HG03175 (cell line): ENCODE data around the gene DNAJC10.
"Not testable (repeated sequence)": the region's sequence is repeated elsewhere in the genome, so short reads cannot be mapped to it uniquely, and the experiment has no call there.

Experiments
- ATAC-seq: cut with Tn5 transposase; IDR thresholded peaks from one replicate; pipeline ENCODE4 v1.9.1; 2021; ENCODE audit warnings: mild to moderate bottlenecking, moderate library complexity; ENCODE audit not compliant: unreplicated experiment

The DNAJC10 gene, protein sequence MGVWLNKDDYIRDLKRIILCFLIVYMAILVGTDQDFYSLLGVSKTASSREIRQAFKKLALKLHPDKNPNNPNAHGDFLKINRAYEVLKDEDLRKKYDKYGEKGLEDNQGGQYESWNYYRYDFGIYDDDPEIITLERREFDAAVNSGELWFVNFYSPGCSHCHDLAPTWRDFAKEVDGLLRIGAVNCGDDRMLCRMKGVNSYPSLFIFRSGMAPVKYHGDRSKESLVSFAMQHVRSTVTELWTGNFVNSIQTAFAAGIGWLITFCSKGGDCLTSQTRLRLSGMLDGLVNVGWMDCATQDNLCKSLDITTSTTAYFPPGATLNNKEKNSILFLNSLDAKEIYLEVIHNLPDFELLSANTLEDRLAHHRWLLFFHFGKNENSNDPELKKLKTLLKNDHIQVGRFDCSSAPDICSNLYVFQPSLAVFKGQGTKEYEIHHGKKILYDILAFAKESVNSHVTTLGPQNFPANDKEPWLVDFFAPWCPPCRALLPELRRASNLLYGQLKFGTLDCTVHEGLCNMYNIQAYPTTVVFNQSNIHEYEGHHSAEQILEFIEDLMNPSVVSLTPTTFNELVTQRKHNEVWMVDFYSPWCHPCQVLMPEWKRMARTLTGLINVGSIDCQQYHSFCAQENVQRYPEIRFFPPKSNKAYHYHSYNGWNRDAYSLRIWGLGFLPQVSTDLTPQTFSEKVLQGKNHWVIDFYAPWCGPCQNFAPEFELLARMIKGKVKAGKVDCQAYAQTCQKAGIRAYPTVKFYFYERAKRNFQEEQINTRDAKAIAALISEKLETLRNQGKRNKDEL

DNA sequence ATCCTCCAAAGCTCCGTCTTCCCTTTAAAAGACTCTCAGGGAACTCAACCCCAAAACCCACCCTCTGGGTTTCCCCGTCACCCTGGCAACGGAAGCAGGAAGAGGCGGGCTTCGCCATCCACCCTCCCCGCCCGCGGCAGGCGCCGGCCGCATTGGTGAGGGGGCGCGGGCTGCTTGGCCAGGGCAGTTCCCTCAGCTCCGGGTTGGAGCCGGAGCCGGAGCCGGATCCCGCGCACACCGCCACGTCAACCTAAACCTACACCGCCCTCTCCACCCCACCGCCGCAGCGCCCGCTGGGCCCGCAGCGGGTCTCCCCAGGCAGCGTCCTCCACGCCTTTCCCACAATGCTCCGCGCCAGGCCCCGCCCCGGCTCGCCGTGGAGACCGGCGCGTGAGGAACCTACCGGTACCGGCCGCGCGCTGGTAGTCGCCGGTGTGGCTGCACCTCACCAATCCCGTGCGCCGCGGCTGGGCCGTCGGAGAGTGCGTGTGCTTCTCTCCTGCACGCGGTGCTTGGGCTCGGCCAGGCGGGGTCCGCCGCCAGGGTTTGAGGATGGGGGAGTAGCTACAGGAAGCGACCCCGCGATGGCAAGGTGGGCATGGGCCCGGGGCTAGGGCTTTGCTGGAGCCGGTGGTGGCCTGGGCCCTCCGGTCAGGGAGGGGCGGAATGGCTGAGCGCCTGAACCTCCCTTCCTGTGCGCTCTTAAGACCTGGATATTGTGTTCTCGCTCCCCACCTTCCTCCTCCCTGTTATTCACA, at the start of gene DNAJC10:
TSS of gene DNAJC10 (plus strand) at position 366 of the 758 bp plus-strand sequence. CDS start 1,830 bp downstream, outside the sequence.
- peak; percentile 83 for ATAC-seq

DNA sequence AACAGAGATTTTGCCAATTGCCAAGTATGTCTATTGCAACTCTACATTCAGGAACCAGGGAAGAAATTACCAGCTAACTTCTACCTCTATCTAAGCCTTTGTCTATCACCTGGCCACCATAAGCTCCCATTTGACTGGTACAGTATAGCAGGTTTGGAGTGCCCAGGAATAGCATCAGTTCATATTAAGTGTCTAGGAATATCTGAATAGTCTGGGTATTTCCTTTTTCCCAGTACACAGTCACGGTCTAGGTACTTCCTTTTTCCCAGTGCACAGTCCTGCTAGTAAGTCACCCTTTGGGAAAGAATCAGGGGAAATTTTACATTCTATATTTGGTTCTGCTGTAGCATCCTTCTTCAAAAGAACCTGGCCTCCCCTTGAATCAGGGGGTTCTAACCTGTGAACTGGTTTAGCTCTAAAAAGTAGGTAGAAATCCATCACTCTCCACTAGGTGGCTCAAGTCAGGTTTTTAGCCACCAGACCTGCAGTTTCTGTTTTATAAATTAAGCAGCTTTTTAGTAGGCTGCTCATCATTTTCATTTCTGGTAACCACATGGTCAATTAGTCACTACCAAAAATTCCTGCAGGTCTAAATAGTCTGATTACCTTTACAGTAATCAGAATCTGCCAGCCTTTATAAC, 49.3 kb upstream of the DNAJC10 start:
- ATAC-seq: peak; percentile 84

DNA sequence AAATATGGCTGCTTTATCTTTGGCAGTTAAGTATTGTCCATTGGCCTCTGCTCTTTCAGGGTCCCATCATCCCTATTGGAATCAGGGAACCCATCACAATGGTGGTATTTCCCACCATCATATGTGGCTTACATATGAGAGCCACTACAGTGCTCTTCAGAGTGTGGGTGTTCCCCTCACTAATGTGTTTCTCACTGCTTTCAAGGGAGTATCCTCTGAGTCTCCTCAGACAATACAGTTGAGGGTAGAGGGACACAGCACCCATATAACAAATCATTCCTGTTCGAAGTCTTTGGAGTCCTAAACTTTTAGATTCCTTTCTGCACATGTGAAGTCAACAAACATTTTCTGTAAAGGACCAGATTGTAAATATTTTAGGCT, 48.8 kb upstream of the DNAJC10 start:
- peak; percentile 30 for ATAC-seq

DNA sequence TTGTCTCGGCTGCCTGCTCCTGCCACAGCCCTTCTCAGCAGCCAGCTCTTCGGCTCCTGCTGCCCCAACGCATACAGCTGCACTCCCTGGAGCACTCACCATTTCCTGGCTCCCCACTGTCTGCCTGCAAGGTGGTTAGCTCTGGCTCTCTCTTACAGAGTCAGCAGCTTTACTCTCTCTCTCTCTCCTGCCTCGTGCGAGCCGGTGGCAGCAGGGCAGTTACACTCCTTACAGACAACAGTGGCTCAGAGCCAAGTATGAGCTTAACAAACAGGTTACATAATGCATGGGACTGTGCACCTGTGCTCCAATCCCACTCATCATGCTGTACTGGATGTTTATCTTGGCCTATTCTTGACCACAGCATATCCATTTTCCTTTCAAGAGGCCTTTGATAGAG, 47.4 kb upstream of the DNAJC10 start:
- ATAC-seq: no peak

DNA sequence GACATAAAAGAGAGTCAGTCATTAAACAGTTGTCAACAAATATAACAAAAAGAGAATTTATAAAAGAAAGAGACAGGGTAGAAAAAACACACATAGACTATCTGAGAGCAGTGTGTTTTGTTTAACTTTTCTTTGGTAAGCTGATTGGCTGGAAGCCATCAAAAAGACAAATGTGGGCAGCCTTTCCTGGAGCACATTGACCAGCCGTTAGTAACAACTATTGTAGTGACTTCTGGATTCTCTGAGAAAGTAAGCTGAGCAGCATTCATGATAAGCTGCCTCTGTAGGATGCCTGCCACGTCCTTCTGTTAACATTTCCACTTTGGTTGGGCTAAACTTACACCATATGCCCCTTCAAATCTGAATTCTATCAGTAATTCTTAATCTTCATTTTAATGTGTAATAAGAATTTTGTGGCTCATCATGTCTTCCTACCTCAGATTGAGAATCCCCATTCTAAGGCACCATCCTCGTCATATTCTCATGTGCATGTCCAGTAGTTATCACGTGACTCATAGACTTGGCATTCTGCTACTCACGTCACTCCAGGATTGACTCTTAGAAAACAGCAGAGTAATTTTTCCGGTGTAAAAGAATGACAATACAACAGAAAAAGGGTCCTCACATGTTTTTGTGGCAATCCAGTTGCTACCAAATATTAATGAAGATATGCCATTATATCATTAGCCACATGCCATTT, 43.4 kb upstream of the DNAJC10 start:
- ATAC-seq: no peak

DNA sequence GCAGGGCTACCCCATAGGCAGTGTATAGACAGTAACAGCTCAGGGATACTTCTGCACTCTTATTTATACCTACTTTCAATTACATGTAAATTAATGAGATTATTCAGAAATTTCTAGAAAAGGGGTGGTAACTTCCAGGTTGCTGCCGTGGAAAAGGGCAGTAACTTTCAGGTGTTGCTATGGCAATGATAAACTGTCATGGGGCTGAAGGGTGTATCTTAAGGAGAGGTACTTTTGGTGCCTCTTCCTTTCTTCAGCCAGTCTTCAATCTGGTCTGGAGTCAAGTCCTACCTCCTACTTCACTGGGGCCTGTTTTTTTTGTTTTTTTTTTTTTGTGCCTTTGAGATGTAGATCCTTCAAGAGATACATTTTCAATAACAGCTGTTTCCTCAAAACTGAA, 35.2 kb upstream of the DNAJC10 start:
- no peak for ATAC-seq

DNA sequence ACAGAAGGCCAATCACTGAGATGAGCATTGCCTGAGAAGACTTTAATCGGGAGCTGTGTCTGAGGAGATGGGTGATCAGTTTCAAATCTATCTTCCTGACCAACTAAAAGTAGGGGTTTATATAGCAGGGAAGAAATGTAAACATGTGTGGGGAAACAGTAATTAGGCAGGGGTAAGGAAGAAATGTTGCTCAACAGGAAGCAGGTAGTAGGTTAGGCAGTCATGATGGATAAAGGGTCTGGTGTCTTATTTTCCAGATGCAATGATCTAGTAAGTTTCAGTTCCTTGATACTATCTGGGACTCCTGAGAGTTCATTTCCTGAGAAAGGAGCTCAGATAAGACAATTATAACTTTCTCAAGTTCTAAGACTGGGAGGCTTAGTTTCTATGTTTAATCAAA, 33.8 kb upstream of the DNAJC10 start:
- ATAC-seq: no peak

DNA sequence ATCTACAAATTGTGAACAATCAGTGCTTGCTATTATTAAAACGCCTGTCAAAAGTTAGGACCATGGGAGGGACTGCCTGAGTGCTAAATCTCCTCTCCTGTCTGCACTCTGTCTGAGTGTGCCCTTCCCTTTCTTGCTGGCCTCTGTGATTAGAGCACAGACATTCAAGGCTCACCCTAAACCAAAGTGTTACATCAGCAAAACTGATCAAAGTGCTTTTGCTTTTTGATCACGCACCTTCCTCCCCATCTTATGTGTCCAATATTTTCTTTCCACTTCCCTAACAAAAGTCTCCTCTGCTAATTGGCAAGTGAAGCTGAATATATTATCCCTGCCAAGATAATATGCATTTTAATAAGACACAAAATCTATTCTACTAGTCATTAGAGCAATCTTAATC, 30.5 kb upstream of the DNAJC10 start:
- no peak for ATAC-seq

DNA sequence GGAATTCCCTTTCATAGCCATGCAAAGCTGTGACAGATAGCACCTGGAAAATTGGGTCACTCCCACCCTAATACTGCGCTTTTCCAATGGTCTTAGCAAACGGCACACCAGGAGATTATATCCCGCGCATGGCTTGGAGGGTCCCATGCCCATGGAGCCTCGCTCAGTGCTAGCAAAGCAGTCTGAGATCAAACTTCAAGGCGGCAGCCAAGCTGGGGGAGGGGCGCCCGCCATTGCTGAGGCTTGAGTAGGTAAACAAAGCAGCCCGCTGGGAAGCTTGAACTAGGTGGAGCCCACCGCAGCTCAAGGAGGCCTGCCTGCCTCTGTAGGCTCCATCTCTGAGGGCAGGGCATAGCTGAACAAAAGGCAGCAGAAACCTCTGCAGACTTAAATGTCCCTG, 29.3 kb upstream of the DNAJC10 start:
- ATAC-seq: not testable (repeated sequence)

DNA sequence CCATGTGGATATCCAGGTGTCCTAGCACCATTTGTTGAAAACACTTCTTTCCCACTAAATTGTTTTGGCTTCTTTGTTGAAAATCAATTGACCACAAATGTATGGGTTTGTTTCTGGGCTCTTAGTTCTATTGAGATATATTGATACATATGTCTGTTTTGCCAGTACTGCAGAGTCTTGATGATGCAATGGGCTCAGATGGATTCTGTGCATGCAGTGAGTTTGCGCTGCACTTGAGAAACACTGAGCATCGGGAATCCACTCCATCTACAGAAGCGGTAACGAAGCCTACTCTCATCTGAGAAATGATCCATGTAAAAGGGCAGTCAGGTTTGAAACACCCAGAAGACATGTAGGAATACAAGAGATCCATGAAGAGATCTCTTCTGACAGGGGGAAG, 21.9 kb upstream of the DNAJC10 start:
- ATAC-seq: no peak

DNA sequence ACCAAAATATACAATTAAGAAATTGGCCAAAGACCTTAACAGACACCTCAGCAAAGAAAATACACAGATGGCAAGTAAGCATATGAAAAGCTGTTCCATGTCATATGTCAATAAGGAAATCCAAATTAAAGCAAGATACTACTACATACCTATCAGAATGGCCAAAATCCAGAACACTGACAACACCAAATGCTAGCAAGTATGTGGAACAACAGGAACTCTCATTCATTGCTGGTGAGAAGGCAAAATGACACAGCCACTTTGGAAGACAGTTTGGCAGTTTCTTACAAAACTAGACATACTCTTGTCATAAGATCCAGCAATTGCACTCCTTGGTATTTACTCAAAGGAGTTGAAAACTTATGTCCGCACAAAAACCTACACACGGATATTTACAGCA, 20.3 kb upstream of the DNAJC10 start:
- ATAC-seq: no peak

DNA sequence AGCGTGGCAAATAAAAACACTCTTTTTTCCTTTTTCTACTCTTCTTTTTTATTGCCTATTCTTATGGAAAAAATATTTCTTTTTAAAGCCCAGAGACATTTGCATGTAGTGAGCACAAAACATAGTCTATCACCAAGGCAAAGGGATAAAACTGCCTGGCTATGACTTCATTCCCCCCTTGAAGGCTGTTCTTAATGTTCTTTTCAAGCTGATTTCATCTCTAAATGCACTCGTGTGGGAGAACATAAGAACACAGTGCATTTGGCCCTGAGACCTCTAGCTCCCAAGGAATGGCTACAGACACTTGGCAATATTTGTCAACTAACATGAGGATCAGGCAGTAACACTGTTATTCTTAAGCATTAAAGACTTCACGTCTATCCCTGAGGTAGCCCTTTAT, 17.4 kb upstream of the DNAJC10 start:
- no peak for ATAC-seq

DNA sequence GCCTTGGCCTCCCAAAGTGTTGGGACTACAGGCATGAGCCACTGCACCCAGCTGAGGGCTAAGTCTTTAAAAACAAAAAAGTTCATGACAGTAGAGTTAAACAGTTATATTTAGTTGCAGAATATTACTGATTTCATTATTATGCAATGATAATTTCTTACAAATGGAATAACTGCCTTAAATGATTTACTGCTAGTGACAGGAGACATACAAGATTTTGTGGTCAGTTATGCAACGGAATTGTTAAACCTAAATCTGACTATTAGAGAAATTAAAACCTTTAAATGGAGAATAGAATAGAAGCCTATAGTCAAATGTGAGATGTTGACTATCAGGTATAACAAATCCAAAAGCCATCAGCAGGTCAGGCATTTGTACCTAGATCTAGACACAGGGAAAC, 10.3 kb upstream of the DNAJC10 start:
- ATAC-seq: no peak

DNA sequence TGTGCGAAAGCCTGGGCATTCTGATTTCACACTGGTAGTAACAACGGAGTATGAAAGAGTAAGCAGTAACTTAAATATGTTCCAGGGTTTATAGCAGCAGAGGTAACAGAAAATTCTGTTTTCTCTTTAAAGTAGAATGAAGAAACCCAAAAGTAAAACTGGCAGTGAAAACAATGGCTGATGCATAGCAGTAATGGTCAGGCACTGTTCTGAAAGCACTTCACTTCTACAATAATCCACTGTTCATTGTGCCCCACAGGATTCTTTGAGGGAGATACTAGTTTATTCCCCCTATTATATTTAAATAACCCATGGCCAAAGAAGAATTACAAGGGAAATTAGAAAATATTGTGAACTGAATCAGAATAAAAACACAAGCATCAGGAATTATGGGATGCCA, 9.3 kb upstream of the DNAJC10 start:
- no peak for ATAC-seq

DNA sequence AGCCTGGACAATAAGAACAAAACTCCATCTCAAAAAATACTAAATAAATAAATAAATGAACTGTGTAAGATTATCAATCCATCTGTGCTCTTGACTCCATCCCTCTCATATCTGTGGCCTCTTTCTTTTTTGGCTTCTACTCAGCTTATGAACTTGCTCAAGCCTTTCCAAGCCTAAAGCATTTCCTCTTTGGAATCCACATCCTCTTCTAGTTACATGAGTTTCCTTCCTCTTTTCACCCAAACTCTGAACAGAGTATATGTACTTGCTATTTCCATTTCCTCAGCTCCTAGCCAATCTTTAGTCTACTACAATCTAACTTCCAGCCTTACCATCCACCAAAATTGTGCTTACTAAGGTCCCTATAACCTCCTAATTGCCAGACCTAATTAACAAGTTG, 2.5 kb upstream of the DNAJC10 start:
- ATAC-seq: no peak

DNA sequence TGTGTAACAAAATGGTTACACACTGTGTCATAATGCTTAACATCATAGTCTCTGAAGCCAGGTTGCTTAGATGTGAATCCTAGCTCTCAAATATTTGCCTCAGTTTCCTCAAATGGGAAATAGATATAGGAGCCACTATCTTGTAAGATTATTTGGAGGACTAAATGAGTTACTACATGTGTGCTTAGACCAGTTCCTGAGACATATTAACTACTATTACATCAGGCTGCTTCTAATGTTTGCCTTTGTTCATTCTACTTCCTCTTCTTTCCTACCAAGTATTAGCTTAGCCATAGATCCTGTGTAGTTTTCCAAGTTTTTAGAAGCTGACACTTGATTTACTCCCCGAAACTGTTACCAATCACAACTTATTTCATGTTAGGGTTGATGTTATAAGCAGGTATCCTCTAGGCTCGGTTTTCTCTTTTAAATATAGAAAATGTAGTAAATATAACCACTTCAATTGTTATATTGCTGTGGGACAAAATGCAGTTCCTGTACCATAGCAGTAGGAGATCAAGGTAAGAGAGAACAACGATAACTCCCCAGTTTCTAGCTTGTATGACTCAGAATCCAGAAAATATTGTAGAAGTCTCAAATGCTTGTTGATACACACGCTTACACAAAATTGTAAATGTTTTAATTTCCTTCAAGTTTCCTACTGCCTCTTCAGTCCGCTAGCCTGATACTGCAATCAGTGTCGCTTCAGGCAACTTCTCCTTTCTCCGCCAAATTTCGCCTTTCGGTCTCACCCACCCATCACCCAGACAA, 751 bp upstream of the DNAJC10 start:
- no peak for ATAC-seq

DNA sequence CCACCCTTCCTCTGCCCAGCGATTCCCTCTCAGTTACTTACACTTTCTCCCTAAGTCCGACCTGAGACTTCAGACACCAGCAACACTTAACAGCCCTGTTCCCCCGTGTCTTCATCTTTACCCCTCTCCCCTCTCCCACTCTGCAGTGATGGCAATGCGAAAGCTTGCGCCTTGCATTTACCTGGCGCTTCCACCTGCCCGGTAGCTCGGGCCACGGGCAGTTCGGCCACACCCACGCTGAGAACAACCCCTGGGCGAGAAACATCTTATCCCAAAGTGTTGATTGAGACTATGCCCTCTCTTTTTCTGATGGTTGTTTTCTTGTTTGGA, 558 bp downstream of the DNAJC10 start:
- no peak for ATAC-seq

DNA sequence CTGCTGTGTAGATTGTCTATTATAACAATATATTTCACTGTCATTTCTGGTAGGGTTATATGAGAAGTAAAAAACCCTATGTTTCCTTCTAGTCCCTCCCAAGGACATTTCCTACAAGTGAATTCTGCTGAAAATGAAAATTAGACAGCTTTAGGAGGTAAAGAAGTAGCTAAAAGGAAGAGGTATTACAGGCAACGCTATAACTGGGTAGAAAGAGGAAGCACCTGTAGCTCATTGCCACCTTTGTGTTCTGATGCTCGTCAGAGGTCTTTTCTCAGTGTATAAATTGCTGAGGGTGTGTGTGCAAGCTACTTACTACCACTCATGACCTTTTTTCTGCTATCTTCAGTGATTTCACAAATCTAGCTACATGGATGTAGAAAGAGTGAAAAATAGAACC, 1.4 kb downstream of the DNAJC10 start:
- peak; percentile 38 for ATAC-seq

DNA sequence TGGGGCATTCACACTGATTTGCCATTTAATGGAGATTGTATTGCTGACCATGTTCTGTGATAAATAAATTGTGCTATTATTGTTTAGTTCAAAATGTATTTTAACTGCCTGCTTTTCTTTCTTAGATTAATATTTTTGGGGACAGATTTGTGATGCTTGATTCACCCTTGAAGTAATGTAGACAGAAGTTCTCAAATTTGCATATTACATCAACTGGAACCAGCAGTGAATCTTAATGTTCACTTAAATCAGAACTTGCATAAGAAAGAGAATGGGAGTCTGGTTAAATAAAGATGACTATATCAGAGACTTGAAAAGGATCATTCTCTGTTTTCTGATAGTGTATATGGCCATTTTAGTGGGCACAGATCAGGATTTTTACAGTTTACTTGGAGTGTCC, 1.8 kb downstream of the DNAJC10 start:
- ATAC-seq: no peak

DNA sequence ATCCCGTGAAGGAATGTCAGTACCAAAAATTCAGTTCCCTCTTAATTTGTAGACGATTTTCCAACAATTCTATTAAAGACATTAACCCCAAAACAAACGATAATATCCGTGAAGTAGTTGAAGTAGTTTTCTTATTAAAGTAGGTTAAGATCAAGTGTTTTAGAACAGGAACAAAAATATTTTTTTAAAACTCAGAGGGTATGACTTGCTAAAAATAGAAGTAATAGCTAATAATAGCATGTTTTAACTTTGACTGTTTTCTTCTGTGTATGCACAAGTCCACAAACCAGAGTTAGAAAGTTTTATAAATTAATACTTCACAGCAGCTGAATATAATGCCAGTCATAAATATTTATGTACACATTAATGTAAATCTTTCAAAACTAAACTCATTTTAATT, 2.4 kb downstream of the DNAJC10 start:
- no peak for ATAC-seq
